ENCODE measurements around the gene GIT1. TPM values are rescaled to one million over a fixed set of nuclear protein-coding genes. Genes with fewer than 3 reads are reported as not detected.

Gene GIT1
- total and polyA plus RNA-seq, 2 of the 13 experiments (the other 11 are each of a cell fraction or from before 2014, with no cell fraction given) = 14.2 to 30.8 TPM

- Histone ChIP-seq H3K79me2 (ENCODE audit: insufficient read depth, low read length) (no peaks in the 10 kb centered on the region), H2AFZ (ENCODE audit: low read length) (no peak overlapping the region), H3K36me3 (replicated peaks in 1 of 2; ENCODE audit: control insufficient read depth in 1 of 2, insufficient read depth in 2 of 2, low read length in 2 of 2) (no peaks in the 10 kb centered on the region), H4K20me1 (ENCODE audit: insufficient read depth, low read length) (no peaks in the 10 kb centered on the region), H3K4me3 (replicated peaks in 1 of 3; ENCODE audit: insufficient read depth in 1 of 3, low read depth in 2 of 3, low read length in 3 of 3) (no peak overlapping the region), H3K27me3 (ENCODE audit: control insufficient read depth in 1 of 2, insufficient read depth in 2 of 2, low read length in 2 of 2) (peaks cover 4 to 72% of the 10 kb centered on the region in 2 experiments), H3K9ac (ENCODE audit: insufficient read depth, low read depth, low read length) (no peak overlapping the region), H3K4me2 (ENCODE audit: low read depth, low read length) (no peak overlapping the region), H3K27ac (ENCODE audit: extremely low read length, insufficient read depth, low read length) (no peak overlapping the region), H3K9me3 (ENCODE audit: low read length) (no peaks in the 10 kb centered on the region), H3K4me1 (ENCODE audit: insufficient read depth, low read length) (peaks cover 79% of the 10 kb centered on the region)
- ChIA-PET POLR2A (no interaction called here), CTCF (ENCODE audit: low intra/inter-chr PET ratio, low total read pairs) (interaction anchor here (2.6 kb wide), 1 partner anchor 160 kb away, joined by 10 read pairs; no protein-coding TSS in a partner anchor)
- DNase-seq (ENCODE audit: low spot score) (no peak), FAIRE-seq (no peak), ATAC-seq (no peak)
- intact Hi-C loops (cut with micrococcal nuclease; ENCODE audit: unreplicated experiment) = no loop called here
- no TSS peak for BruUV-seq (replicated peaks)
- no peak for TF ChIP-seq BRD4 (CRISPR knock-in tag; IDR thresholded peaks at IDR 0.05)
- TF ChIP-seq ZNF615 (CRISPR knock-in tag; IDR thresholded peaks at IDR 0.05; ENCODE audit: borderline replicate concordance) = no peak
- TF ChIP-seq FOSL2 (CRISPR knock-in tag; IDR thresholded peaks at IDR 0.05) = no peak
- no peak for TF ChIP-seq FLYWCH1 (CRISPR knock-in tag; IDR thresholded peaks at IDR 0.05)
- TF ChIP-seq MATR3 (CRISPR knock-in tag; IDR thresholded peaks at IDR 0.05) = no peak
- TF ChIP-seq, protein P1, sequence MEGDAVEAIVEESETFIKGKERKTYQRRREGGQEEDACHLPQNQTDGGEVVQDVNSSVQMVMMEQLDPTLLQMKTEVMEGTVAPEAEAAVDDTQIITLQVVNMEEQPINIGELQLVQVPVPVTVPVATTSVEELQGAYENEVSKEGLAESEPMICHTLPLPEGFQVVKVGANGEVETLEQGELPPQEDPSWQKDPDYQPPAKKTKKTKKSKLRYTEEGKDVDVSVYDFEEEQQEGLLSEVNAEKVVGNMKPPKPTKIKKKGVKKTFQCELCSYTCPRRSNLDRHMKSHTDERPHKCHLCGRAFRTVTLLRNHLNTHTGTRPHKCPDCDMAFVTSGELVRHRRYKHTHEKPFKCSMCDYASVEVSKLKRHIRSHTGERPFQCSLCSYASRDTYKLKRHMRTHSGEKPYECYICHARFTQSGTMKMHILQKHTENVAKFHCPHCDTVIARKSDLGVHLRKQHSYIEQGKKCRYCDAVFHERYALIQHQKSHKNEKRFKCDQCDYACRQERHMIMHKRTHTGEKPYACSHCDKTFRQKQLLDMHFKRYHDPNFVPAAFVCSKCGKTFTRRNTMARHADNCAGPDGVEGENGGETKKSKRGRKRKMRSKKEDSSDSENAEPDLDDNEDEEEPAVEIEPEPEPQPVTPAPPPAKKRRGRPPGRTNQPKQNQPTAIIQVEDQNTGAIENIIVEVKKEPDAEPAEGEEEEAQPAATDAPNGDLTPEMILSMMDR (CRISPR knock-in tag; IDR thresholded peaks at IDR 0.05) = peak; percentile 42
- 0 out of 2 replicates have a peak, but pooled peaks have one; percentile 2 for TF ChIP-seq SMC3 (IDR thresholded peaks at IDR 0.05; ENCODE audit: low read length)
- TF ChIP-seq ZNF629 (CRISPR knock-in tag; conservative IDR thresholded peaks at IDR 0.05) = no peak
- TF ChIP-seq ZNF20 (CRISPR knock-in tag; IDR thresholded peaks at IDR 0.05) = no peak
- in situ Hi-C loops (cut with HindIII; ENCODE audit: extremely low pct_ligation_motif_present, low pct_unique_long_range_greater_than_20kb) = loop anchor here (5.0 kb wide), 1 partner anchor 37 kb away; no protein-coding TSS in a partner anchor
Observed at GRCh38 chr17:29619251-29619650, 29.8 kb upstream of the GIT1 start.
